Brain pericyte (primary cell): ENCODE data around the gene DHRS13.
"Not testable (repeated sequence)": the region's sequence is repeated elsewhere in the genome, so short reads cannot be mapped to it uniquely, and the experiment has no call there.

Experiments used
- DNase-seq: peaks from one replicate; pipeline ENCODE4 v3.0.0-alpha.2; 2012; ENCODE audit warnings: low read depth, low spot score

Gene DHRS13

GRCh38 chr17:28935744-28936460 lies 33.0 kb upstream of the DHRS13 start:
- DNase-seq = no peak

GRCh38 chr17:28934508-28934907 lies 31.6 kb upstream of the DHRS13 start:
- DNase-seq = not testable (repeated sequence)

- no peak for DNase-seq
These were observed 26.9 kb upstream of the DHRS13 start for GRCh38 chr17:28929787-28930186.

GRCh38 chr17:28928061-28928460 lies 25.2 kb upstream of the DHRS13 start:
- no peak for DNase-seq

GRCh38 chr17:28926786-28927185 lies 23.9 kb upstream of the DHRS13 start:
- no peak for DNase-seq

- DNase-seq = no peak
These were observed 23.5 kb upstream of the DHRS13 start for GRCh38 chr17:28926366-28926765.

- no peak for DNase-seq
These were observed 23.1 kb upstream of the DHRS13 start for GRCh38 chr17:28925912-28926365.

- DNase-seq = no peak
These were observed 17.3 kb upstream of the DHRS13 start for GRCh38 chr17:28920201-28920600.

GRCh38 chr17:28918295-28918694 lies 15.4 kb upstream of the DHRS13 start:
- no peak for DNase-seq

- DNase-seq = no peak
These were observed 14.6 kb upstream of the DHRS13 start for GRCh38 chr17:28917465-28917864.

- no peak for DNase-seq
These were observed 14.2 kb upstream of the DHRS13 start for GRCh38 chr17:28917029-28917428.

- DNase-seq = no peak
These were observed 13.5 kb upstream of the DHRS13 start for GRCh38 chr17:28916302-28916934.

GRCh38 chr17:28912938-28913333 lies 10.1 kb upstream of the DHRS13 start:
- no peak for DNase-seq

- no peak for DNase-seq
These were observed 9.5 kb upstream of the DHRS13 start for GRCh38 chr17:28912281-28912937.

GRCh38 chr17:28911411-28912045 lies 8.6 kb upstream of the DHRS13 start:
- DNase-seq = no peak

GRCh38 chr17:28910534-28910933 lies 7.7 kb upstream of the DHRS13 start:
- no peak for DNase-seq

- DNase-seq = no peak
These were observed 5.8 kb upstream of the DHRS13 start for GRCh38 chr17:28908640-28909167.

- DNase-seq = no peak
These were observed 5.0 kb upstream of the DHRS13 start for GRCh38 chr17:28907709-28908475.

- DNase-seq = no peak
These were observed 4.0 kb upstream of the DHRS13 start for GRCh38 chr17:28906706-28907438.

GRCh38 chr17:28906276-28906675 lies 3.4 kb upstream of the DHRS13 start:
- no peak for DNase-seq

- no peak for DNase-seq
These were observed 1.9 kb upstream of the DHRS13 start for GRCh38 chr17:28904800-28905199.
